ENCODE measurements around the gene ACD. TPM values are rescaled to one million over a fixed set of nuclear protein-coding genes. Genes with fewer than 3 reads are reported as not detected.

The ACD gene
- total RNA-seq, 4 donors from 2014 or later, result 17.8 to 33.4 (median 29.8) TPM

DNA sequence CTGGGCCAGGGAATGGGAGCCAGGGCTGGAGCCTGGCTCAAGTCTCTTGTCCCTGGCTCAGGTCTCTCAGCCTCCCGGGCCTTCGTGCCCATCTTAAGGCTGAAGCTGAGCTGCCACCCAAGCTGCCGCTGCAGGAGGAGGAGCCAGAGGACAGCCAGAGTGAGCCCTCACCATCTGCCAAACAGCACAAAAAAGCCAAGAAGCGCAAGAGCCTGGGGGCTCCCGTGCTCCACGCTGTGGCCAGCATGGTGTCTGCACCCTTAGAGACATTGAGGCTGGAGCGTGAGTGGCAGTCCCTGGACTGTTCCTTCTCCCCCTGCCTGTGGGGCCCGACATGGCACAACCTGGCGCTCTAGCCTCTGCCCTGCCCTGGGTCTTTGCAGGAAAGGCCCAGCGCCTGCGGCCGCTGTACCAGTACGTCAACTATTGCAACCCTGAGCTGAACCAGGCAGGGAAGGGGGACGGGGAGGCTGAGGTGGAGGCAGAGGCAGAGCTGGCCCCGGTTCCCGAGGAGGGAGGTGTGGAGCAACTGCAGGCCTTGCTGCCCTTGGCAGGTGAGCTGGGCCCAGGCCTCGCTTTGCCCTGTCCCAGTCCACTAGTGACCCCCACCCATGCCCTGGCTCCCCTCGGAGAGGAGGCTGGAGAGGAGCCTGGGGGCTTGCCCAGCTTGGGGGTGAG, 7.9 kb upstream of the ACD start:
- Histone ChIP-seq H3K4me1 (peaks cover 0 to 4% of the 10 kb centered on the region in 2 donors), H3K27ac (peak overlapping the region; percentile 85 to 89), H3K27me3 (no peaks in the 10 kb centered on the region), H3K4me3 (peak overlapping the region in 1 of 2 donors; percentile 86), H3K36me3 (no peaks in the 10 kb centered on the region), H3K9me3 (no peaks in the 10 kb centered on the region)
- no peak for TF ChIP-seq POLR2A (IDR thresholded peaks at IDR 0.05)
- TF ChIP-seq, protein P1, sequence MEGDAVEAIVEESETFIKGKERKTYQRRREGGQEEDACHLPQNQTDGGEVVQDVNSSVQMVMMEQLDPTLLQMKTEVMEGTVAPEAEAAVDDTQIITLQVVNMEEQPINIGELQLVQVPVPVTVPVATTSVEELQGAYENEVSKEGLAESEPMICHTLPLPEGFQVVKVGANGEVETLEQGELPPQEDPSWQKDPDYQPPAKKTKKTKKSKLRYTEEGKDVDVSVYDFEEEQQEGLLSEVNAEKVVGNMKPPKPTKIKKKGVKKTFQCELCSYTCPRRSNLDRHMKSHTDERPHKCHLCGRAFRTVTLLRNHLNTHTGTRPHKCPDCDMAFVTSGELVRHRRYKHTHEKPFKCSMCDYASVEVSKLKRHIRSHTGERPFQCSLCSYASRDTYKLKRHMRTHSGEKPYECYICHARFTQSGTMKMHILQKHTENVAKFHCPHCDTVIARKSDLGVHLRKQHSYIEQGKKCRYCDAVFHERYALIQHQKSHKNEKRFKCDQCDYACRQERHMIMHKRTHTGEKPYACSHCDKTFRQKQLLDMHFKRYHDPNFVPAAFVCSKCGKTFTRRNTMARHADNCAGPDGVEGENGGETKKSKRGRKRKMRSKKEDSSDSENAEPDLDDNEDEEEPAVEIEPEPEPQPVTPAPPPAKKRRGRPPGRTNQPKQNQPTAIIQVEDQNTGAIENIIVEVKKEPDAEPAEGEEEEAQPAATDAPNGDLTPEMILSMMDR (IDR thresholded peaks at IDR 0.05), result peak; percentile 80 to 95 (median 88)
- peak; percentile 84 to 85 for DNase-seq
- intact Hi-C loops (cut with DNase I; ENCODE audit: low total_unique reads), result no loop called here

DNA sequence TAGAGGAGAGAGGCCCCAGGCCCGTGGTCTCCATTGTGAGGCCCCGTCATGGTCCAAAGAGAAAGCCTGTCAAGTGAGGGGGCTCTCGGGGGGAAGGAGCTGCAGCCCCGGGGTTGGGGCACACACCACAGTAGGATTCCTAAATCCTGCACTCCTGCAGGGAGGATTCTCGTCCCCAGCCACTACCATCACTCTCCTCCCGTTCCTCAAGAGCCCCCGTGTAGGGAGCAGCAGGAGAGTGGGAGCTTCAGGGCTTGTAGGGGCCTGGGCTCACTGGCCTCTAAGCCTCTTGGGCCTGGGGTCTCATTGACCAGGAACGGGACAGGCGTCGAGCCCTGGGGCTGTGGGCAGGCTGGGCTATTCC, 7.4 kb upstream of the ACD start:
- Histone ChIP-seq H3K27ac (peak overlapping the region; percentile 85 to 89), H3K36me3 (no peaks in the 10 kb centered on the region), H3K4me3 (peak overlapping the region; percentile 86 to 91), H3K4me1 (peaks cover 0 to 4% of the 10 kb centered on the region in 2 donors), H3K27me3 (no peaks in the 10 kb centered on the region), H3K9me3 (no peaks in the 10 kb centered on the region)
- DNase-seq, result no peak
- no peak for TF ChIP-seq POLR2A (IDR thresholded peaks at IDR 0.05)
- TF ChIP-seq, protein P1 (IDR thresholded peaks at IDR 0.05), result no peak
- intact Hi-C loops (cut with DNase I; ENCODE audit: low total_unique reads), result no loop called here

DNA sequence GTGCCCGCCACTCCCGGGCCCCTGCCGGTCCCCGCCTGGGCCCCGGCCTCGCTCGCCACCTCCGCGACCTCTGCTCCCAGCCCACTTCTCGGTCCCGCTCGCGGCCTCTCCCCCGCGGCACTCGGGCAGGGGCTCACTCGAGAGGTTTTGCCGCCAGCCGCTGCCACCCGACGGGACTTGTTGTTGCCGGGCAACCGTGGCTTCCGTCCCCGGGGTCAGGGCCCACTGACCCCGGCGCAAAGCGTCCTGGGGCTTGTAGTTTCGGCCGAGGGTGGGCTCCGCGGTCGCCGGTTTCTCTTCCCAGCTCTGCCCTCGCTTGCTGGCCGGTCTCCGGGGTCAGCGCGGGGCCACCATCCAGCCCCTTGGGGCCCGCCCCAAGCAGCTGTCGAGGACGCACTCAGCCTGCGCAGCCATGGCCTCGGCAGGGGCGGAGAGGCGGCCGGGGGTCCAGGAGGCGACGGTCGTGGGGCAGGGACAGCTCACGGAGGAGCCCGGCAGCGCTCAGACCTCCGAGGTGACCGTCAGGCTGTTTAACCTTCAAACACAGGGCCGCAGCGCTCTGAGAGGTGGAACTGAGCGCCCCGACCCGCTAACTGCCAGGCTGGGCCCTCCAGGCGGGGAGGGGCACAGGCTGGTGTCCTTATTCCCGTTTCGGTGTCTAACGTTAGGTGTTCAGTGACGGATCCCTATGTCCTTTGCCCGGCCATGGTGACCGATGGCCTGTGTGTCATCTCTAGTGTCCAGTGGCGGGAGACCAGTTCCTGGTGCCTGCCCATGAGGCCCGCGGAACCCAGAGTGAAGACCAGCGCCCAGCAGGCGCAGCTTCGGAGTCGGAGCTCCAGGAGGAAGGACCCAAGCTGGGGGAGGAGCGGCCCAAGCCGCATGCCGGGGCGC, 6.7 kb upstream of the ACD start, which contains the start of the genes C16orf86 and ENKD1:
TSS of gene C16orf86 (plus strand) at position 256 of the 894 bp plus-strand sequence. CDS start at position 413, 157 bp downstream.
TSS of gene ENKD1 (minus strand) at position 192 of the 894 bp plus-strand sequence. CDS start 308 bp downstream, outside the sequence.
- H3K27me3 ChIP-seq, result no peaks in the 10 kb centered on the region
- peak; percentile 13 to 37 for TF ChIP-seq POLR2A (IDR thresholded peaks at IDR 0.05)
- TF ChIP-seq, protein P1 (IDR thresholded peaks at IDR 0.05), result no peak
- H3K4me1 ChIP-seq, result peaks cover under 1 to 4% of the 10 kb centered on the region in 2 donors
- H3K36me3 ChIP-seq, result no peaks in the 10 kb centered on the region
- peak; percentile 84 to 85 for DNase-seq
- peak within 1 kb of the TSS; percentile 86 to 91 for H3K4me3 ChIP-seq
- intact Hi-C loops (cut with DNase I; ENCODE audit: low total_unique reads), result no loop called here
- no peaks in the 10 kb centered on the region for H3K9me3 ChIP-seq
- H3K27ac ChIP-seq, result peak within 1 kb of the TSS; percentile 85 to 89

DNA sequence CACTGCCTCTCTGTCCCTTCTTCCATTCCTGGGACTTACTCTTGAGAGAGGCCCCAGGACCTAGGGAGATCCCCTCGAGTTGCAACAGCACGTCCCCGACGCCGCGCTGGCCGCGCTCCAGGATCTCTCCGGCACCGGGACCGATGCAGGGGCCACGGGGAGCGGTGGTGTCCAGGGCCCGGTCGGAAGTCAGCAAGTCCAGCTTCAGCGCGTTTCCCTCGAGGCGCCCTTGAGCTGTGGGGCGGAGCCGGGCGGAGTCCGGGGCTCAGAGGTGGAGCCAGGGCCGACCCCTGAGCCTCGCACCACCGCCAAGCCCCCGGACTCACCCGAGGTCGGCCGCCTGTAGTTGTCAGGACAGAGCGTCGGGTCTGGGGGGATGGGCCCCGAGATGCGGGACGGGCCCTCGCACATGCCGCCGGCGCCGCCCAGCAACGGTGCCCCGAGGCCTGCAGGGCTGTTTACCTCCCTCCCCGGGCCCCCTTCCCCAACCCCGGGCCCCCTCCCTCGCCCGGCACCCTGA, 6.0 kb upstream of the ACD start:
- Histone ChIP-seq H3K27ac (peak overlapping the region; percentile 85 to 89), H3K36me3 (no peaks in the 10 kb centered on the region), H3K9me3 (no peaks in the 10 kb centered on the region), H3K4me3 (peak overlapping the region; percentile 86 to 91), H3K4me1 (peaks cover 4 to 7% of the 10 kb centered on the region in 2 donors), H3K27me3 (no peaks in the 10 kb centered on the region)
- TF ChIP-seq, protein P1 (IDR thresholded peaks at IDR 0.05), result no peak
- no peak for TF ChIP-seq POLR2A (IDR thresholded peaks at IDR 0.05)
- peak in 1 of 2 donors; percentile 51 for DNase-seq
- intact Hi-C loops (cut with DNase I; ENCODE audit: low total_unique reads), result no loop called here
